Activated CD8-positive, alpha-beta T cell treated with anti-CD3 and anti-CD28 coated beads for 36 hours (primary cell): ENCODE results near the gene PRR12. TPM values are rescaled to one million over a fixed set of nuclear protein-coding genes. Genes with fewer than 3 reads are reported as not detected.

ENCODE experiments used
- ATAC-seq: fragments of 200-7000 bp; cut with Tn5 transposase; one replicate; pipeline ENCODE4 v1.10.0; 2021; ENCODE audit warnings: mild to moderate bottlenecking, moderate library complexity
- CTCF ChIA-PET: fragments of 350-600 bp; sonication (Branson Sonifier 250); formaldehyde crosslinking; loops from one replicate; lab custom pipeline; 2021; ENCODE audit warnings: antibody characterized with exemption; lab: Charles Lee
- POLR2A ChIA-PET: fragments of 350-600 bp; sonication (Branson Sonifier 250); formaldehyde crosslinking; loops from one replicate; lab custom pipeline; 2021; ENCODE audit warnings: antibody characterized with exemption; lab: Charles Lee
- DNase-seq: peaks from one replicate; pipeline ENCODE4 v3.0.0-alpha.2; 2020
- H3K27ac Mint-ChIP-seq: one replicate; pipeline ENCODE4 v1.8.0; 2021; ENCODE audit warnings: mild to moderate bottlenecking, mixed read lengths
- H3K27me3 Mint-ChIP-seq: one replicate; pipeline ENCODE4 v1.8.0; 2021; ENCODE audit warnings: mixed read lengths
- H3K36me3 Mint-ChIP-seq: one replicate; pipeline ENCODE4 v1.8.0; 2021; ENCODE audit warnings: low read depth, mixed read lengths
- H3K4me1 Mint-ChIP-seq: one replicate; pipeline ENCODE4 v1.8.0; 2021; ENCODE audit warnings: low read depth, mixed read lengths
- H3K4me3 Mint-ChIP-seq: one replicate; pipeline ENCODE4 v1.8.0; 2021; ENCODE audit warnings: mild to moderate bottlenecking, moderate library complexity, mixed read lengths
- H3K9me3 Mint-ChIP-seq: one replicate; pipeline ENCODE4 v1.8.0; 2021; ENCODE audit warnings: mixed read lengths
- CTCF ChIP-seq: fragments of 200-600 bp; IDR thresholded peaks from one replicate; pipeline ENCODE4 v1.8.0; 2022; ENCODE audit warnings: antibody characterized with exemption, mild to moderate bottlenecking
- intact Hi-C: fragments of 100-400 bp; cut with micrococcal nuclease; formaldehyde crosslinking; loops from one replicate; pipeline ENCODE4 v1.10.0; 2022
- total RNA-seq, 2 experiments: library from RNA; stranded (reverse); gene quantifications; one replicate each; pipeline ENCODE4 v1.2.3, GENCODE V29; 2021

The PRR12 gene
- total RNA-seq, 2 experiments from 2014 or later: 16.0 to 17.8 TPM

- H3K27me3 Mint-ChIP-seq: no peaks in the 10 kb centered on the region
- peaks cover 35% of the 10 kb centered on the region for H3K36me3 Mint-ChIP-seq
- TF ChIP-seq CTCF: no peak
- intact Hi-C loops: no loop called here
- DNase-seq (peak; percentile 44), ATAC-seq (no peak)
- POLR2A ChIA-PET: interaction anchor here (1.0 to 5.1 kb wide), 6 partner anchors 8 to 91 kb away, joined by 4 to 31 read pairs (median 12); partner anchors contain the start of gene RPS11
- peaks cover 63% of the 10 kb centered on the region for H3K4me1 Mint-ChIP-seq
- H3K9me3 Mint-ChIP-seq: no peaks in the 10 kb centered on the region
- H3K4me3 Mint-ChIP-seq: peak overlapping the region; percentile 39
- CTCF ChIA-PET: interaction anchor here (1.1 to 9.6 kb wide), 8 partner anchors 8 to 165 kb away, joined by 3 to 232 read pairs (median 6); partner anchors contain the start of gene PRR12
- peak overlapping the region; percentile 97 for H3K27ac Mint-ChIP-seq
Observed at GRCh38 chr19:49552749-49553148, 38.2 kb upstream of the PRR12 start.

- DNase-seq: peak; percentile 81
- H3K4me3 Mint-ChIP-seq: no peak overlapping the region
- no peaks in the 10 kb centered on the region for H3K27me3 Mint-ChIP-seq
Observed at GRCh38 chr19:49553451-49554271, 37.3 kb upstream of the PRR12 start.

GRCh38 chr19:49554701-49555181, 36.2 kb upstream of the PRR12 start:
- no peak for ATAC-seq
- peak overlapping the region; percentile 9 for H3K4me3 Mint-ChIP-seq
- H3K27me3 Mint-ChIP-seq: no peaks in the 10 kb centered on the region
- peak overlapping the region; percentile 94 for H3K27ac Mint-ChIP-seq
- CTCF ChIA-PET: interaction anchor here (1.0 to 4.6 kb wide), 3 partner anchors 16 to 48 kb away, joined by 3 to 44 read pairs (median 4); partner anchors contain the start of gene RCN3
- TF ChIP-seq CTCF: no peak
- no peaks in the 10 kb centered on the region for H3K9me3 Mint-ChIP-seq
- peak; percentile 71 for DNase-seq
- intact Hi-C loops: loop anchor here (2.0 kb wide), 1 partner anchor 14 kb away; no protein-coding TSS in a partner anchor
- peaks cover 51% of the 10 kb centered on the region for H3K36me3 Mint-ChIP-seq
- POLR2A ChIA-PET: interaction anchor here (0.6 to 5.1 kb wide), 7 partner anchors 8 to 109 kb away, joined by 3 to 31 read pairs (median 4); partner anchors contain the start of gene RPS11
- peaks cover 70% of the 10 kb centered on the region for H3K4me1 Mint-ChIP-seq

More at GRCh38 chr19:49553451-49554271, 37.3 kb upstream of the PRR12 start:
- H3K27ac Mint-ChIP-seq: peak overlapping the region; percentile 94
- intact Hi-C loops: loop anchor here (2.0 kb wide), 1 partner anchor 15 kb away; no protein-coding TSS in a partner anchor
- peak; percentile 66 for ATAC-seq
- peaks cover 67% of the 10 kb centered on the region for H3K4me1 Mint-ChIP-seq
- ChIA-PET POLR2A (interaction anchor here (0.9 to 5.1 kb wide), 9 partner anchors 9 to 110 kb away, joined by 3 to 31 read pairs (median 4); partner anchors contain the start of gene RPS11), CTCF (interaction anchor here (1.0 to 9.6 kb wide), 7 partner anchors 17 to 47 kb away, joined by 3 to 232 read pairs (median 4); partner anchors contain the start of genes PRR12 and RCN3)
- TF ChIP-seq CTCF: no peak
- no peaks in the 10 kb centered on the region for H3K9me3 Mint-ChIP-seq
- peaks cover 40% of the 10 kb centered on the region for H3K36me3 Mint-ChIP-seq

GRCh38 chr19:49555600-49556411, 35.2 kb upstream of the PRR12 start:
- Mint-ChIP-seq H3K27me3 (no peaks in the 10 kb centered on the region), H3K27ac (peak overlapping the region; percentile 94), H3K36me3 (peaks cover 60% of the 10 kb centered on the region), H3K4me1 (peaks cover 76% of the 10 kb centered on the region), H3K4me3 (peak overlapping the region; percentile 63), H3K9me3 (no peaks in the 10 kb centered on the region)
- POLR2A ChIA-PET: interaction anchor here (1.0 to 5.1 kb wide), 4 partner anchors 10 to 22 kb away, joined by 3 to 31 read pairs (median 8); no protein-coding TSS in a partner anchor
- ATAC-seq: peak; percentile 65
- TF ChIP-seq CTCF: no peak
- CTCF ChIA-PET: interaction anchor here (1.1 to 4.6 kb wide), 2 partner anchors 14 to 49 kb away, joined by 3 to 44 read pairs; no protein-coding TSS in a partner anchor
- DNase-seq: peak; percentile 94
- intact Hi-C loops: loop anchor here (2.0 kb wide), 1 partner anchor 13 kb away; no protein-coding TSS in a partner anchor
